Skeletal muscle satellite cell (primary cell): ENCODE data around the gene DXO.

Experiments
- H3K27me3 ChIP-seq: 2 replicates; pipeline ENCODE4 v1.7.0; 2013; ENCODE audit warnings: low read length; ENCODE audit not compliant: control insufficient read depth, insufficient read depth
- H3K36me3 ChIP-seq: 2 replicates; pipeline ENCODE4 v1.7.0; 2013; ENCODE audit warnings: mild to moderate bottlenecking, control low read depth, low read length; ENCODE audit not compliant: insufficient read depth
- H3K4me1 ChIP-seq: 2 replicates; pipeline ENCODE4 v1.7.0; 2013; ENCODE audit warnings: low read length; ENCODE audit not compliant: control insufficient read depth, insufficient read depth
- H3K4me2 ChIP-seq: 2 replicates; pipeline ENCODE4 v1.7.0; 2013; ENCODE audit warnings: mild to moderate bottlenecking, low read length
- H3K4me3 ChIP-seq: 2 replicates; pipeline ENCODE4 v1.7.0; 2013; ENCODE audit warnings: low read length
- H3K9ac ChIP-seq: 2 replicates; pipeline ENCODE4 v1.7.0; 2013; ENCODE audit warnings: mild to moderate bottlenecking, low read depth, low read length, moderate library complexity
- H3K9me3 ChIP-seq: replicated peaks from 2 replicates; pipeline ENCODE4 v1.7.0; 2013; ENCODE audit warnings: mild to moderate bottlenecking, control low read depth, low read length

The DXO gene

GRCh38 chr6:31966997-31967925 lies 4.7 kb downstream of the DXO start:
- Histone ChIP-seq H3K27me3 (no peaks in the 10 kb centered on the region), H3K36me3 (peaks cover 65% of the 10 kb centered on the region), H3K9me3 (no peaks in the 10 kb centered on the region), H3K9ac (no peak overlapping the region), H3K4me3 (no peak overlapping the region), H3K4me1 (peaks cover 19% of the 10 kb centered on the region), H3K4me2 (no peak overlapping the region)

- H3K4me2 ChIP-seq = no peak overlapping the region
- no peak overlapping the region for H3K4me3 ChIP-seq
- no peak overlapping the region for H3K9ac ChIP-seq
- no peaks in the 10 kb centered on the region for H3K9me3 ChIP-seq
- H3K36me3 ChIP-seq = peaks cover 72% of the 10 kb centered on the region
- peaks cover 19% of the 10 kb centered on the region for H3K4me1 ChIP-seq
- no peaks in the 10 kb centered on the region for H3K27me3 ChIP-seq
These were observed 5.4 kb downstream of the DXO start for GRCh38 chr6:31966506-31966905.

- H3K9ac ChIP-seq = no peak overlapping the region
- no peaks in the 10 kb centered on the region for H3K27me3 ChIP-seq
- H3K36me3 ChIP-seq = peaks cover 80% of the 10 kb centered on the region
- H3K4me2 ChIP-seq = no peak overlapping the region
- no peak overlapping the region for H3K4me3 ChIP-seq
- no peaks in the 10 kb centered on the region for H3K9me3 ChIP-seq
- H3K4me1 ChIP-seq = peaks cover 10% of the 10 kb centered on the region
These were observed 6.2 kb downstream of the DXO start for GRCh38 chr6:31965700-31966099.

- no peaks in the 10 kb centered on the region for H3K9me3 ChIP-seq
- H3K4me3 ChIP-seq = no peak overlapping the region
- peaks cover 6% of the 10 kb centered on the region for H3K4me1 ChIP-seq
- H3K4me2 ChIP-seq = no peak overlapping the region
- H3K9ac ChIP-seq = no peak overlapping the region
- peaks cover 70% of the 10 kb centered on the region for H3K36me3 ChIP-seq
- no peaks in the 10 kb centered on the region for H3K27me3 ChIP-seq
These were observed 8.0 kb downstream of the DXO start for GRCh38 chr6:31963921-31964320.

GRCh38 chr6:31961616-31962015 lies 10.3 kb downstream of the DXO start:
- Histone ChIP-seq H3K36me3 (peaks cover 54% of the 10 kb centered on the region), H3K4me1 (peaks cover 15% of the 10 kb centered on the region), H3K4me3 (no peak overlapping the region), H3K9me3 (no peaks in the 10 kb centered on the region), H3K9ac (no peak overlapping the region), H3K4me2 (no peak overlapping the region), H3K27me3 (no peaks in the 10 kb centered on the region)

GRCh38 chr6:31958741-31959739 lies 12.9 kb downstream of the DXO start, which contains the start of the genes NELFE and SKIC2:
Gene NELFE, minus strand, starts transcription at chr6:31958971. Its CDS starts 525 bp downstream, at chr6:31958446.
Gene SKIC2, plus strand, starts transcription at chr6:31959175. Its CDS starts 18 bp downstream, at chr6:31959193.
- H3K9ac ChIP-seq = peak within 1 kb of the TSS; percentile 96
- H3K4me3 ChIP-seq = peak within 1 kb of the TSS; percentile 90
- peaks cover 62% of the 10 kb centered on the region for H3K36me3 ChIP-seq
- H3K4me1 ChIP-seq = peaks cover 15% of the 10 kb centered on the region
- no peaks in the 10 kb centered on the region for H3K9me3 ChIP-seq
- H3K4me2 ChIP-seq = peak within 1 kb of the TSS; percentile 95
- H3K27me3 ChIP-seq = no peaks in the 10 kb centered on the region

GRCh38 chr6:31958412-31958740 lies 13.6 kb downstream of the DXO start:
- Histone ChIP-seq H3K9ac (peak overlapping the region; percentile 96), H3K9me3 (no peaks in the 10 kb centered on the region), H3K4me2 (peak overlapping the region; percentile 95), H3K4me3 (peak overlapping the region; percentile 90), H3K27me3 (no peaks in the 10 kb centered on the region), H3K4me1 (peaks cover 15% of the 10 kb centered on the region), H3K36me3 (peaks cover 62% of the 10 kb centered on the region)

GRCh38 chr6:31956796-31957195 lies 15.1 kb downstream of the DXO start:
- Histone ChIP-seq H3K4me1 (peaks cover 15% of the 10 kb centered on the region), H3K27me3 (no peaks in the 10 kb centered on the region), H3K4me2 (no peak overlapping the region), H3K4me3 (no peak overlapping the region), H3K9me3 (no peaks in the 10 kb centered on the region), H3K36me3 (peaks cover 63% of the 10 kb centered on the region), H3K9ac (no peak overlapping the region)

GRCh38 chr6:31954511-31954910 lies 17.4 kb downstream of the DXO start:
- Histone ChIP-seq H3K36me3 (peaks cover 61% of the 10 kb centered on the region), H3K9ac (no peak overlapping the region)

GRCh38 chr6:31952890-31953289 lies 19.0 kb downstream of the DXO start:
- H3K4me3 ChIP-seq = no peak overlapping the region
- peaks cover 61% of the 10 kb centered on the region for H3K36me3 ChIP-seq
- no peak overlapping the region for H3K9ac ChIP-seq
- no peaks in the 10 kb centered on the region for H3K9me3 ChIP-seq
- no peak overlapping the region for H3K4me2 ChIP-seq
- peaks cover 12% of the 10 kb centered on the region for H3K4me1 ChIP-seq
- H3K27me3 ChIP-seq = no peaks in the 10 kb centered on the region

More at GRCh38 chr6:31954511-31954910, 17.4 kb downstream of the DXO start:
- no peaks in the 10 kb centered on the region for H3K9me3 ChIP-seq
- H3K4me1 ChIP-seq = peaks cover 10% of the 10 kb centered on the region
- H3K4me3 ChIP-seq = no peak overlapping the region
- no peaks in the 10 kb centered on the region for H3K27me3 ChIP-seq
- no peak overlapping the region for H3K4me2 ChIP-seq

- H3K4me1 ChIP-seq = peaks cover 6% of the 10 kb centered on the region
- H3K4me2 ChIP-seq = no peak overlapping the region
- no peak overlapping the region for H3K4me3 ChIP-seq
- H3K36me3 ChIP-seq = peaks cover 61% of the 10 kb centered on the region
- no peaks in the 10 kb centered on the region for H3K9me3 ChIP-seq
- no peaks in the 10 kb centered on the region for H3K27me3 ChIP-seq
- no peak overlapping the region for H3K9ac ChIP-seq
These were observed 19.7 kb downstream of the DXO start for GRCh38 chr6:31952140-31952805.
